SK-N-SH treated with all-trans-retinoic acid at 6 μM for 48 hours (cell line): ENCODE measurements around the gene ASTN2.

Experiments used
- ATAC-seq: fragments of 200-7000 bp; cut with Tn5 transposase; 3 replicates; pipeline ENCODE4 v1.9.1; 2020; ENCODE audit warnings: mild to moderate bottlenecking, moderate library complexity
- ARNTL ChIP-seq: fragments of 450-650 bp; formaldehyde crosslinking; IDR thresholded peaks from 2 replicates; pipeline ENCODE4 v1.5.0; 2020; ENCODE audit warnings: low read depth, mild to moderate bottlenecking, moderate library complexity, borderline replicate concordance
- BACH2 ChIP-seq: fragments of 250-450 bp; sonication (Bioruptor Pico); IDR thresholded peaks from 2 replicates; pipeline ENCODE4 v1.9.0; 2021; ENCODE audit warnings: mild to moderate bottlenecking, borderline replicate concordance
- CSDC2 ChIP-seq: fragments of 250-450 bp; sonication (Bioruptor Pico); IDR thresholded peaks from 2 replicates; pipeline ENCODE4 v1.5.0; 2020; ENCODE audit warnings: mild to moderate bottlenecking, moderate library complexity
- ESRRG ChIP-seq: fragments of 250-450 bp; sonication (Bioruptor Pico); IDR thresholded peaks from 2 replicates; pipeline ENCODE4 v1.6.1; 2021; ENCODE audit warnings: mild to moderate bottlenecking
- GLIS3 ChIP-seq: fragments of 250-450 bp; sonication (Bioruptor Pico); IDR thresholded peaks from 2 replicates; pipeline ENCODE4 v1.5.0; 2020; ENCODE audit warnings: mild to moderate bottlenecking, moderate library complexity
- ISL1 ChIP-seq: fragments of 250-450 bp; sonication (Bioruptor Pico); IDR thresholded peaks from 2 replicates; pipeline ENCODE4 v2.1.2; 2022; ENCODE audit warnings: mild to moderate bottlenecking, moderate library complexity
- OSR1 ChIP-seq: fragments of 250-450 bp; sonication (Bioruptor Pico); IDR thresholded peaks from 2 replicates; pipeline ENCODE4 v1.8.0; 2022; ENCODE audit warnings: moderate library complexity, mild to moderate bottlenecking, inconsistent platforms
- PPARA ChIP-seq: fragments of 250-450 bp; sonication (Bioruptor Pico); IDR thresholded peaks from 2 replicates; pipeline ENCODE4 v1.5.0; 2020; ENCODE audit warnings: mild to moderate bottlenecking, borderline replicate concordance
- RARB ChIP-seq: fragments of 250-450 bp; sonication (Bioruptor Pico); IDR thresholded peaks from 2 replicates; pipeline ENCODE4 v1.8.0; 2021; ENCODE audit warnings: mild to moderate bottlenecking, moderate library complexity
- TCF4 ChIP-seq: fragments of 250-450 bp; sonication (Bioruptor Pico); IDR thresholded peaks from 2 replicates; pipeline ENCODE4 v1.8.0; 2021; ENCODE audit warnings: mild to moderate bottlenecking, moderate library complexity, borderline replicate concordance
- TOX ChIP-seq: fragments of 250-450 bp; sonication (Bioruptor Pico); IDR thresholded peaks from 2 replicates; pipeline ENCODE4 v1.8.0; 2021; ENCODE audit warnings: mild to moderate bottlenecking, moderate library complexity, borderline replicate concordance
- ZC3H10 ChIP-seq: fragments of 250-450 bp; sonication (Bioruptor Pico); IDR thresholded peaks from 2 replicates; pipeline ENCODE4 v1.5.1; 2021; ENCODE audit warnings: mild to moderate bottlenecking, moderate library complexity
- ZFP3 ChIP-seq: fragments of 250-450 bp; sonication (Bioruptor Pico); IDR thresholded peaks from 2 replicates; pipeline ENCODE4 v1.5.0; 2020; ENCODE audit warnings: mild to moderate bottlenecking, moderate library complexity
- ZNF565 ChIP-seq: fragments of 450-650 bp; formaldehyde crosslinking; conservative IDR thresholded peaks from 2 replicates; pipeline ENCODE4 v1.5.0; 2020; ENCODE audit warnings: low read depth, mild to moderate bottlenecking, moderate library complexity
- ZNF70 ChIP-seq: fragments of 450-650 bp; formaldehyde crosslinking; IDR thresholded peaks from 2 replicates; pipeline ENCODE4 v1.5.0; 2020; ENCODE audit warnings: mild to moderate bottlenecking, moderate library complexity
- ZNF8 ChIP-seq: fragments of 450-650 bp; formaldehyde crosslinking; IDR thresholded peaks from 2 replicates; pipeline ENCODE4 v1.5.0; 2020; ENCODE audit warnings: mild to moderate bottlenecking, moderate library complexity
- TF ChIP-seq, protein P1 (sequence below): fragments of 250-450 bp; sonication (Bioruptor Pico); IDR thresholded peaks from 2 replicates; pipeline ENCODE4 v1.5.0; 2020; ENCODE audit warnings: mild to moderate bottlenecking, moderate library complexity
- TF ChIP-seq, protein P2 (sequence below): fragments of 250-450 bp; sonication (Bioruptor Pico); IDR thresholded peaks from 2 replicates; pipeline ENCODE4 v1.5.1; 2021; ENCODE audit warnings: mild to moderate bottlenecking, moderate library complexity
- TF ChIP-seq, protein P3 (sequence below): fragments of 250-450 bp; sonication (Bioruptor Pico); IDR thresholded peaks from 2 replicates; pipeline ENCODE4 v1.8.0; 2021; ENCODE audit warnings: low read depth, mild to moderate bottlenecking, moderate library complexity, borderline replicate concordance
- TF ChIP-seq, protein P4 (sequence below): fragments of 250-450 bp; sonication (Bioruptor Pico); IDR thresholded peaks from 2 replicates; pipeline ENCODE4 v1.8.0; 2020; ENCODE audit warnings: mild to moderate bottlenecking, moderate library complexity, borderline replicate concordance

ASTN2 gene

DNA sequence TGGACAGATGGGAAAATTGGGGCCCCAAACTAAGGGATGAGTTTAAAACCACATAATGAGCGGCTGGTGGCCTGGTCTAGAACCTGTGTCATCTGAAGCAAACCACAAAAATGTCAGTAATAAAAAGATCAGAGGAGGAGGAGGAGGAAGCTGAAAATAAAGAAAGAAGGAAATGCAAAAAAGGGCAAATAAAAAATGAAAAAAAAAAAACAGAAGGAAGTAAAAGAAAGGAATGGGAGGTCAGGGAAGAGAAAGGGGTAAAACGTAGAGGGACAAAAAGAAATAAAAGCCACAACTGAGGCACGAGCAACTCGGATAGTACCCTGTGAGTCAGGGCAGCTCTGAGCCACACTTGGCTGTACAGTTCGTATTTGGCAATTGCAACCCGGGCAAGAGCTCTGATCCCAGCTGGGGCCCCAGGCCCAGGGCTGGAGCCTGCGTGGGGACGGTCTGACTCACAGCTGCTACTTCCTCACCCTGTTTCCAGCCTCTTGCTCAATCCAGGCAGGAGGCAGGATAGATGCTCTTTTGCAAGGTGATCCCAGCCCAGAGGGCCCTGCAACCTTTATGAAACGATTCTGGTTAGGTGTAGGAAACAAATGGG, 865.7 kb downstream of the ASTN2 start:
- no peak for TF ChIP-seq ZNF8 (CRISPR knock-in tag)
- no peak for TF ChIP-seq GLIS3 (CRISPR knock-in tag)
- no peak for TF ChIP-seq ESRRG (CRISPR knock-in tag)
- no peak for TF ChIP-seq BACH2 (CRISPR knock-in tag)
- no peak for TF ChIP-seq TCF4 (CRISPR knock-in tag)
- TF ChIP-seq, all 23 proteins: peak for 0
- ATAC-seq = peak; percentile 91

DNA sequence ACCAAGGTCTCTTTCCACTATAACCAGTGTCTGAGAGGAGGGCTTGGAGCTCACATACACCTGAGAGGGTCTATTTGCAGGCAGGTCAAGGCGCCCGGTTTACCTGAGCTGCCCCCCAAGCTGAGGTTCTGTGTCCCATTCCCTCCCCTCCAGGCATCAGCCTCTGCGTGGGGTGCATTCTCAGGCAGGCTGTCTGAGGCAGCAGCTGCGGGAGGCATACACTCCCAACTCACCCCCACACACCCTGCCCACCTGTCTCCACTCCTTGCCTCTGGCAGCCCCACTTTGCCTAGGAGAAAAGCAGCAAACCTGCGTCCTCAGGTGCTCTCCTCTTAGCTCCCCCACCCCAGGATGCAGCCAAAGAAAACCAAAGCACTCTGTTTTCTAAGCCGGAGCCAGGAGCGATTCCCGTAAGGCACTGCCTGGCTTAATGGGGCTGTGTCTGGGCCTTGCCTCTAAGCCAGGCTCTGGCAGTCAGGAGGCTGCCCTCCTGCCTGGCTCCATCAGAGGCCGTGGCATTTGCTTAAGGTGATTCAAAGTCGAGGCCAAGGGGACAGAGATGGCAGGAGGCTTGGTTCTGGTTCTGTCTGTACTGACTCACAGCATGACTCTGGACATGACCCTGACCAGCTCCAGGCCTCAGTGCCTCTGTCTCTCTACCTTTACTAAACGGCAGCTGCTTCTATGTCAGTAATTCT, 867.0 kb downstream of the ASTN2 start:
- ATAC-seq = no peak
- TF ChIP-seq BACH2 (CRISPR knock-in tag) (no peak), ISL1 (no peak), ZNF8 (CRISPR knock-in tag) (no peak)

DNA sequence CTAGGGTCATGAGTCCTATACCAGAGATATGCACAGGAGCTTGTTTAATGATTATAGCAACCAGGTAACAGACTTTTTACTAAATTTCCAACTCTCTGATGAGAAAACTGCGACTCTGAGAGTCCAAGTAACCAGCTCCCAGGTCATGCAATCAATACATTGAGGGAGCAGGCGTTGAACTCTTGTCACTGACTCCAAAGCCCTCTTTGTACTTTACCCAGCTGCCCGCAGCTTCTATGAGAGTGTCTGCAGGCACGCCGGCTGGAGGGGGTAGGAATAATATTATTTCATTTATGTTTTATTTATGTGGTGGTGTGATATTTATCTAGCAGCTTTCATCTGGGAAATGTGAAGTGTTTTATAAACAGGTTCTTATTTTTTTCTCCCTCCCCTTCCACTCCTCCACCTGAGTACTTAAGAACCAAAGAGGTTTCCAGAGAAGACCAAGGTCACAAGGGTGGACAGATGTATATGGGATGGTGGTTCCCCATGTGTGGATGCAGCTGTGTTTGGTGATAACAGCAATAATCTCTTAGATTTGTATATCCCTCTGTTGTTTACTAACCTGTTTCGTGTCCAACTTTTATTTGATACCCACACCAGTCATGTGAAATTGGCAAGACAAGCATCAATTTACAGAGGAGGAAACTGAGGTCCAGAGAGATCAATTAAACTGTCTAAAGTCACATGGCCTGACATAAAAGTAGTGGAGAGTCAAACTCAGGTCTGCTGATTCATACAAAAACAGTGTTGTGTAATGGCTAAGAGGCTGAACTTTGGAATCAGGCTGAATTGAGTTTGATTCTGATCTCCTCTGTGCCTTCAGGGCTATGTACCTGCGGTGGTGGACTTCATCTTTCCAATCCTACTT, 867.9 kb downstream of the ASTN2 start:
- no peak for TF ChIP-seq PPARA (CRISPR knock-in tag)
- TF ChIP-seq, protein P1, sequence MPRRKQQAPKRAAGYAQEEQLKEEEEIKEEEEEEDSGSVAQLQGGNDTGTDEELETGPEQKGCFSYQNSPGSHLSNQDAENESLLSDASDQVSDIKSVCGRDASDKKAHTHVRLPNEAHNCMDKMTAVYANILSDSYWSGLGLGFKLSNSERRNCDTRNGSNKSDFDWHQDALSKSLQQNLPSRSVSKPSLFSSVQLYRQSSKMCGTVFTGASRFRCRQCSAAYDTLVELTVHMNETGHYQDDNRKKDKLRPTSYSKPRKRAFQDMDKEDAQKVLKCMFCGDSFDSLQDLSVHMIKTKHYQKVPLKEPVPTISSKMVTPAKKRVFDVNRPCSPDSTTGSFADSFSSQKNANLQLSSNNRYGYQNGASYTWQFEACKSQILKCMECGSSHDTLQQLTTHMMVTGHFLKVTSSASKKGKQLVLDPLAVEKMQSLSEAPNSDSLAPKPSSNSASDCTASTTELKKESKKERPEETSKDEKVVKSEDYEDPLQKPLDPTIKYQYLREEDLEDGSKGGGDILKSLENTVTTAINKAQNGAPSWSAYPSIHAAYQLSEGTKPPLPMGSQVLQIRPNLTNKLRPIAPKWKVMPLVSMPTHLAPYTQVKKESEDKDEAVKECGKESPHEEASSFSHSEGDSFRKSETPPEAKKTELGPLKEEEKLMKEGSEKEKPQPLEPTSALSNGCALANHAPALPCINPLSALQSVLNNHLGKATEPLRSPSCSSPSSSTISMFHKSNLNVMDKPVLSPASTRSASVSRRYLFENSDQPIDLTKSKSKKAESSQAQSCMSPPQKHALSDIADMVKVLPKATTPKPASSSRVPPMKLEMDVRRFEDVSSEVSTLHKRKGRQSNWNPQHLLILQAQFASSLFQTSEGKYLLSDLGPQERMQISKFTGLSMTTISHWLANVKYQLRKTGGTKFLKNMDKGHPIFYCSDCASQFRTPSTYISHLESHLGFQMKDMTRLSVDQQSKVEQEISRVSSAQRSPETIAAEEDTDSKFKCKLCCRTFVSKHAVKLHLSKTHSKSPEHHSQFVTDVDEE (CRISPR knock-in tag) = no peak
- no peak for TF ChIP-seq ISL1
- TF ChIP-seq BACH2 (CRISPR knock-in tag) = no peak
- no peak for TF ChIP-seq ZNF565
- TF ChIP-seq ZFP3 = no peak
- TF ChIP-seq, protein P2, sequence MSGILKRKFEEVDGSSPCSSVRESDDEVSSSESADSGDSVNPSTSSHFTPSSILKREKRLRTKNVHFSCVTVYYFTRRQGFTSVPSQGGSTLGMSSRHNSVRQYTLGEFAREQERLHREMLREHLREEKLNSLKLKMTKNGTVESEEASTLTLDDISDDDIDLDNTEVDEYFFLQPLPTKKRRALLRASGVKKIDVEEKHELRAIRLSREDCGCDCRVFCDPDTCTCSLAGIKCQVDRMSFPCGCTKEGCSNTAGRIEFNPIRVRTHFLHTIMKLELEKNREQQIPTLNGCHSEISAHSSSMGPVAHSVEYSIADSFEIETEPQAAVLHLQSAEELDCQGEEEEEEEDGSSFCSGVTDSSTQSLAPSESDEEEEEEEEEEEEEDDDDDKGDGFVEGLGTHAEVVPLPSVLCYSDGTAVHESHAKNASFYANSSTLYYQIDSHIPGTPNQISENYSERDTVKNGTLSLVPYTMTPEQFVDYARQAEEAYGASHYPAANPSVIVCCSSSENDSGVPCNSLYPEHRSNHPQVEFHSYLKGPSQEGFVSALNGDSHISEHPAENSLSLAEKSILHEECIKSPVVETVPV (CRISPR knock-in tag) = no peak
- TF ChIP-seq RARB (CRISPR knock-in tag) = no peak
- TF ChIP-seq OSR1 (CRISPR knock-in tag) = no peak
- no peak for TF ChIP-seq ZNF70 (CRISPR knock-in tag)
- no peak for TF ChIP-seq ZNF8 (CRISPR knock-in tag)
- TF ChIP-seq, protein P3, sequence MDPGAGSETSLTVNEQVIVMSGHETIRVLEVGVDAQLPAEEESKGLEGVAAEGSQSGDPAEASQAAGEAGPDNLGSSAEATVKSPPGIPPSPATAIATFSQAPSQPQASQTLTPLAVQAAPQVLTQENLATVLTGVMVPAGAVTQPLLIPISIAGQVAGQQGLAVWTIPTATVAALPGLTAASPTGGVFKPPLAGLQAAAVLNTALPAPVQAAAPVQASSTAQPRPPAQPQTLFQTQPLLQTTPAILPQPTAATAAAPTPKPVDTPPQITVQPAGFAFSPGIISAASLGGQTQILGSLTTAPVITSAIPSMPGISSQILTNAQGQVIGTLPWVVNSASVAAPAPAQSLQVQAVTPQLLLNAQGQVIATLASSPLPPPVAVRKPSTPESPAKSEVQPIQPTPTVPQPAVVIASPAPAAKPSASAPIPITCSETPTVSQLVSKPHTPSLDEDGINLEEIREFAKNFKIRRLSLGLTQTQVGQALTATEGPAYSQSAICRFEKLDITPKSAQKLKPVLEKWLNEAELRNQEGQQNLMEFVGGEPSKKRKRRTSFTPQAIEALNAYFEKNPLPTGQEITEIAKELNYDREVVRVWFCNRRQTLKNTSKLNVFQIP (CRISPR knock-in tag) = no peak
- TF ChIP-seq ESRRG (CRISPR knock-in tag) = no peak
- TF ChIP-seq CSDC2 (CRISPR knock-in tag) = no peak
- no peak for TF ChIP-seq ZC3H10
- TF ChIP-seq TCF4 (CRISPR knock-in tag) = no peak
- TF ChIP-seq ARNTL (CRISPR knock-in tag) = no peak
- no peak for TF ChIP-seq TOX (CRISPR knock-in tag)
- TF ChIP-seq, protein P4, sequence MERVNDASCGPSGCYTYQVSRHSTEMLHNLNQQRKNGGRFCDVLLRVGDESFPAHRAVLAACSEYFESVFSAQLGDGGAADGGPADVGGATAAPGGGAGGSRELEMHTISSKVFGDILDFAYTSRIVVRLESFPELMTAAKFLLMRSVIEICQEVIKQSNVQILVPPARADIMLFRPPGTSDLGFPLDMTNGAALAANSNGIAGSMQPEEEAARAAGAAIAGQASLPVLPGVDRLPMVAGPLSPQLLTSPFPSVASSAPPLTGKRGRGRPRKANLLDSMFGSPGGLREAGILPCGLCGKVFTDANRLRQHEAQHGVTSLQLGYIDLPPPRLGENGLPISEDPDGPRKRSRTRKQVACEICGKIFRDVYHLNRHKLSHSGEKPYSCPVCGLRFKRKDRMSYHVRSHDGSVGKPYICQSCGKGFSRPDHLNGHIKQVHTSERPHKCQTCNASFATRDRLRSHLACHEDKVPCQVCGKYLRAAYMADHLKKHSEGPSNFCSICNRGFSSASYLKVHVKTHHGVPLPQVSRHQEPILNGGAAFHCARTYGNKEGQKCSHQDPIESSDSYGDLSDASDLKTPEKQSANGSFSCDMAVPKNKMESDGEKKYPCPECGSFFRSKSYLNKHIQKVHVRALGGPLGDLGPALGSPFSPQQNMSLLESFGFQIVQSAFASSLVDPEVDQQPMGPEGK (CRISPR knock-in tag) = no peak
- no peak for ATAC-seq
